CD4-positive, alpha-beta T cell treated with Interleukin-2 at 100 ng/mL for 4 hours (primary cell): Measurements from ENCODE around the gene PTPN22.

Source experiments
- DNase-seq: peaks from one replicate; pipeline ENCODE4 v3.0.0-alpha.2; 2020; ENCODE audit warnings: low spot score

PTPN22 gene

GRCh38 chr1:113887402-113888175, 16.1 kb upstream of the PTPN22 start, which contains the start of gene BCL2L15:
BCL2L15 (minus strand) TSS chr1:113887581; CDS start chr1:113887375, 206 bp downstream.
- DNase-seq: peak; percentile 50

GRCh38 chr1:113886417-113887401, 15.2 kb upstream of the PTPN22 start:
- DNase-seq: no peak

- DNase-seq: no peak
Measured at GRCh38 chr1:113881661-113882060, 10.1 kb upstream of the PTPN22 start.

- DNase-seq: no peak
Measured at GRCh38 chr1:113879739-113880038, 8.2 kb upstream of the PTPN22 start.

GRCh38 chr1:113876176-113876575, 4.7 kb upstream of the PTPN22 start:
- DNase-seq: no peak

- DNase-seq: no peak
Measured at GRCh38 chr1:113875714-113876113, 4.2 kb upstream of the PTPN22 start.

- DNase-seq: peak; percentile 70
Measured at GRCh38 chr1:113874012-113874879, 2.7 kb upstream of the PTPN22 start.

DNA sequence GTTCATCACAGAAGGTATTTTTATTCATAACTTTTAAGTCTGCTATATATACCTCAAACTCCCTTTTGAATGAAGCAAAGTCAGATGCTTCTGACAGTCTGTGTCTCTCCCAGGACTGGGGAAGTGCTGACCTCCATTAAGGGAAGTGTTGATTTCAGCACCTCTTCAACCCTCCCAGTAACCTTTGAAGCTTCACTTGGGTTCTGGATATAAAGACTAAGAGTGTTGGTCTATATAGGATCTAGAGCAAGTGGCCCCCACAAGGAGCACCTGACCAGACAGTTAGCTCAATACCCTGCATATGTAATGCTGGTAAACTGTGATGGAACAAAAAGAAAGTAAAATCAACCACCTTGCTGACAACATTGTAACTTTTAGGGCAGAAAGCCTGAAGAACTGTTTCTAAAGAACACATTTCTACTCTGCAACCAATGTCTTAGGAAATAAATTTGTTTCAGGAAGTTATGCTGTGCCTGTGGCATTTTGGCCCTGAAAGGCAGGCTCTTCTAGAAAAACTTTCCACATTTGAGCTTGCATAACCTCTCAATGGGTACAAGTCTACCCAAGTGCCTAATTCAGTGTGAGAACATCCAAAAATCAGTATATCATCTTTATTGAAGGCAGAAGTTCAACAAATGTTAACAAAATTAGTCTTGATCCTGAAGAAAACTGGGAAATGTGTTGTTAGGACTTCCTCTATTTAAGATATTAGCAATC, 865 bp upstream of the PTPN22 start:
- DNase-seq: no peak

GRCh38 chr1:113870778-113871177, 734 bp downstream of the PTPN22 start:
- DNase-seq: no peak

DNA sequence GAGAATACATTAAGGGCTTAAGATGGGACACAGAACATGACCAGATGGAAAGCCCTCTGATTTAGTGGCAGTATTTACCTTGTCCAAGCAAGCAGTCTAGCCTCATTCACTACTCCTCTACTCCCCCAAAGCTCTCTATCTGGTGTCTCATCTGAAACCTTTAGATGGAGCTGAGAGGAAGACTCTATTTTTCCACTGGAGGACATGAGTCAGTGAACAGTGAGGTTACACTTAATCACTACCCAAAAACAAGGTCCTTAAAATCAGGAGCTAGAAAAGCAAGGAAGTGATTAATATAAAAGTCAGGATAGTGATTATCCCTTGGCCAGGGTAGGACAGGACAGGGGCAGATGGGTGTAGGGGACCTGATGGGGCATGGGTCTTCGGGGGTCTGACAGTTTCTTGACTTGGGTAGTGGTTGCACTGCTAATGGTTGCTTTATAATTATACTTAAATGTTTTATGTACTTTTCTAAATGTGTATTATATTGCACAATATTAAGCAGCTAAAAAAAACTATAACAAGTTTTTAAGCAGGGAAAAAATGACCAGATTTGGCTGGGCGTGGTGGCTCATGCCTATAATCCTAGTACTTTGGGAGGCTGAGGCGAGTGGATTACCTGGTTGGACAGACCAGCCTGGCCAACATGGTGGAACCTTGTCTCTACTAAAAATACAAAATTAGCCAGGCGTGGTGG, 3.0 kb downstream of the PTPN22 start:
- DNase-seq: peak; percentile 39

DNA sequence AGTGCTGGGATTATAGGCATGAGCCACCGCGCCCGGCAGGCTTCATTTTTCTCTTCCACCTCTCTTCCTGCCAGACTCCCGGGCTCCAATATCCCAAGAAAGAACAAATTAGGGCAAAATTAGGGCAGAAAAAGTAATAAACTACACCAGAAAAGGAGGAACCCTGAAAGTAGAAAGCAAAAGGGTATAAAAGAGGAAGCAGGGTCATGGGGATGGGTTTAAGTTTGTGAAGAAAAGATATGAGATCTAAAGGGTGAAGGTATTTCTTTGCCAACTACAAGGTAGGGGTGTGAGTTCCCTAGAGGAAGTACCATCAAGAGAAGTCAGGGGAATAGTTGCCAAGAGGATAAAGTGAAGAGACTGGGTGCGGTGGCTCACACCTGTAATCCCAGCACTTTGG, 9.9 kb downstream of the PTPN22 start:
- DNase-seq: no peak

DNA sequence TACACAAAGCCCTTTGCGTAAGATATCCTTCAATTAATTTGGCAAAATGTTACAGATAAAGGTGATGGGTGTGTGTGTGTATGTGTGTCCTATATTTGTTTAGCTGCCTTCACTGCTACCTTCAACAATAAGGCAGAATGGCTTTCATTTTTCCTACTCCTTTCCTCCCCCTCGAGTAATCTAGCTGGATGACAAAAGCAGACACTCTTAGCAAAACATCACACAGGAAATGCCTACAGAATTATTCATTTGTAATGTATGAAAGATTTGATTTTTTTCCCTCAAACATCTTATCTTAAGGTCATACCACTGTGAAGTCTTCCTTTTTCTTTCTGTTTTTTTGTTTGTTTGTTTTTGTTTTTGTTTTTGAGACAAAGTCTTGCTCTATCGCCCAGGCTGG, 10.6 kb downstream of the PTPN22 start:
- no peak for DNase-seq

- DNase-seq: no peak
Measured at GRCh38 chr1:113859478-113860175, 11.9 kb downstream of the PTPN22 start.

GRCh38 chr1:113858982-113859381, 12.5 kb downstream of the PTPN22 start:
- no peak for DNase-seq

GRCh38 chr1:113858418-113858817, 13.1 kb downstream of the PTPN22 start:
- DNase-seq: no peak

DNA sequence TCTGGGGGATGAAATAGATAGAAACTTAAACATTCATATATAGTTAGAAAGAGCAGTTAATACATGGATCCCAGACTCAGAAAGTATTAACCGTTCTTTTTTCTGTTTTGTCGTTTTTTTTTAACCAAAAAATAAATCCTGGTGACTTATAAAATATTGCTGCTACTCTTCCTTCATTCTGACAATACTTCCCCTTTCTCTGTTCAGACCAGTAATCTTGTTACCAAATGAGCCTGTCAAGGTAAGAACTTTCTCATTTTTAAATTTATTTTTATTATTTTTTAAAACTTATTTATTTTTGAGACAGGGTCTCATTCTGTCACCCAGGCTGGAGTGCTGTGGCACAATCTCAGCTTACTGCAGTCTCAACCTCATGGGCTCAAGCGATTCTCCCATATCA, 13.7 kb downstream of the PTPN22 start:
- DNase-seq: no peak

- DNase-seq: no peak
Measured at GRCh38 chr1:113856401-113856790, 15.1 kb downstream of the PTPN22 start.

DNA sequence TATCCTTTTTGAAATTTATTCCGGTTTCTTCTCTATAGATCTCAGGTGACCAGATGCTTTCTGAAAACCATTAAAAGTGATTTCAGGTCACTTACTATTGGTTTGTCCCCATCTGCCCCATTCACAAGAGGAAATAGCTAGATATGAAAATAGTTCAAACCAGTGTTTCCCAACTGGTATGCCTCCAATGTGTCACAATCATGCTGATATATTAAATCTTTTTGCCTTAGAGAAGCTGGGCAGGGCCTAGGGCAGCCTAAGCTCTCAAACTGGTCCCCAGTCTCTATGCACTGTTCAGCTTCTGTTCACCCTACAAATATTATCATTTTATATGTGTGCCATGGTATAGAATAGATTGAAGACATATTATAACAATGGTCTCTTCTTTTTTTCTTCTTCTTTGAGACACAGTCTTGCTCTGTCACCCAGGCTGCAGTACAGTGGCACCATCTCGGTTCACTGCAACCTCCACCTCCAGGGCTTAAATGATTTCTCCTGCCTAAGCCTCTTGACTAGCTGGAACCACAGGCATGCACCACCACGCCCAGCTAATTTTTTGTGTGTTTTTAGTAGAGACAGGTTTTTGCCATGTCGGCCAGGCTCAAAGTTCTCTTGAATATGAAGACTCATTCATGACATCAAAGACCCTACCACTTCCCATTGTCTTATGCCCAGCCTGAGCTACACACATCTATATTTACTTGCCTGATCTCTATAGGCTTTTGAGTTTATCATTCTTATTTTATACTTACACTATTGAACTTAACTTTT, 15.7 kb downstream of the PTPN22 start:
- DNase-seq: no peak

DNA sequence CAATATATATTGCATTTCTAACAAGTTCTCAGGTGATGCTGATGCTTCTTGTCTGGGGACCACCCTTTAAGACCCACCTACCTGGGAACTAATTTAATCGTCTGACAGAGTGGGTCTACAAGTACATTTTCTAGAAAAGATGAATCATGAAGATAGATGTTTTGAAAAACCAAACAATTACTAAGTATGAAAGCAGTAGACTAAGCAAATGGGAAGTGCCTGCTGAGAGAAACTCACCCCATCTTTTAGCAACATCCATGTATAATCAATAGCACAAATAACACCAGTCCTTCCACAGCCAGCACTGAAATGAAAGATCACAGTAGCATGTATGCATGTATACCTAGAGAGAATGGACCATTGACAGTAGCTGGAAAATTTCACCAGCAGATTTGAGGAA, 17.3 kb downstream of the PTPN22 start:
- no peak for DNase-seq
